Tibial nerve (tissue), 4 donors: ENCODE data around the gene SPTBN5.

Source experiments
- EP300 ChIP-seq, 2 donors: sonication (generic); formaldehyde crosslinking; IDR thresholded peaks; one replicate each; pipeline ENCODE4 v1.6.1; 2017; ENCODE audit warnings: antibody characterized with exemption in 2 of 2, mild to moderate bottlenecking in 1 of 2
- POLR2A ChIP-seq, 2 donors: fragments of 450-650 bp; IDR thresholded peaks; one replicate each; pipeline ENCODE4 v1.6.1; 2017; ENCODE audit warnings: antibody characterized with exemption in 2 of 2, mild to moderate bottlenecking in 2 of 2, moderate library complexity in 2 of 2
- TF ChIP-seq, protein P1 (sequence below), 5 experiments: fragments of 200-600 bp in 3 of 5; fragments of 450-650 bp in 2 of 5; sonication (generic) in 3 of 5; IDR thresholded peaks; one replicate each; pipeline ENCODE4 v1.5.1; 2016 to 2019; ENCODE audit warnings: antibody characterized with exemption in 5 of 5, mild to moderate bottlenecking in 3 of 5, moderate library complexity in 2 of 5

DNA sequence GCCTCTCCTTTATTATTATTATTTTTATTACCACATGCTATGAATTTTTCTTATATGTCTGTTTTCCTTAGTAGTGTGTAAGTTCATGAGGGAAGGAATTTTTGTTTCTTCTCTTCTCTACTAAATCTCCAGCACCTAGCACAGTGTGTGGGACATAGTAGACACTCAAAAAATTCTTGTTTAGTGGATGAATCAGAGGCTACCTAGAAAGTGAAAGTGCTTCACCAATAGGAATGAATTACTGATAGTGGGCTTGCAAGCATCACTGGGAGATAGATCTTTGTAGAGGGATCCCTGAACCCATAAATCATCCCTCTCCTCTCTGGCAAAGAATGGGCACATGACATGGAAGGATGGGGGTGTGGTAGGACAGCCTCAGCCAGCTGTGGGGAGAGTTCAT lies 8.5 kb downstream of the SPTBN5 start:
- TF ChIP-seq, protein P1, sequence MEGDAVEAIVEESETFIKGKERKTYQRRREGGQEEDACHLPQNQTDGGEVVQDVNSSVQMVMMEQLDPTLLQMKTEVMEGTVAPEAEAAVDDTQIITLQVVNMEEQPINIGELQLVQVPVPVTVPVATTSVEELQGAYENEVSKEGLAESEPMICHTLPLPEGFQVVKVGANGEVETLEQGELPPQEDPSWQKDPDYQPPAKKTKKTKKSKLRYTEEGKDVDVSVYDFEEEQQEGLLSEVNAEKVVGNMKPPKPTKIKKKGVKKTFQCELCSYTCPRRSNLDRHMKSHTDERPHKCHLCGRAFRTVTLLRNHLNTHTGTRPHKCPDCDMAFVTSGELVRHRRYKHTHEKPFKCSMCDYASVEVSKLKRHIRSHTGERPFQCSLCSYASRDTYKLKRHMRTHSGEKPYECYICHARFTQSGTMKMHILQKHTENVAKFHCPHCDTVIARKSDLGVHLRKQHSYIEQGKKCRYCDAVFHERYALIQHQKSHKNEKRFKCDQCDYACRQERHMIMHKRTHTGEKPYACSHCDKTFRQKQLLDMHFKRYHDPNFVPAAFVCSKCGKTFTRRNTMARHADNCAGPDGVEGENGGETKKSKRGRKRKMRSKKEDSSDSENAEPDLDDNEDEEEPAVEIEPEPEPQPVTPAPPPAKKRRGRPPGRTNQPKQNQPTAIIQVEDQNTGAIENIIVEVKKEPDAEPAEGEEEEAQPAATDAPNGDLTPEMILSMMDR (IDR thresholded peaks at IDR 0.05), result no peak
- TF ChIP-seq EP300 (IDR thresholded peaks at IDR 0.05), result no peak
- TF ChIP-seq POLR2A (IDR thresholded peaks at IDR 0.05), result no peak
